WTC11 (cell line): ENCODE data around the gene RGL3.

Experiments used
- ATF1 ChIP-seq: sonication (generic); formaldehyde crosslinking; IDR thresholded peaks from 2 replicates; pipeline ENCODE4 v1.8.1; 2023; ENCODE audit warnings: mild to moderate bottlenecking, moderate library complexity, missing genetic modification reagents
- CBFB ChIP-seq: sonication (generic); formaldehyde crosslinking; IDR thresholded peaks from 2 replicates; pipeline ENCODE4 v1.8.1; 2022; ENCODE audit warnings: mild to moderate bottlenecking, low read depth, missing genetic modification reagents
- CTCF ChIP-seq: fragments of 200-600 bp; IDR thresholded peaks from 2 replicates; pipeline ENCODE4 v1.8.0; 2022; ENCODE audit warnings: antibody characterized with exemption
- FOXJ3 ChIP-seq: sonication (generic); formaldehyde crosslinking; IDR thresholded peaks from 2 replicates; pipeline ENCODE4 v1.9.0; 2021; ENCODE audit warnings: missing genetic modification reagents, mild to moderate bottlenecking, borderline replicate concordance
- TCF7 ChIP-seq: sonication (generic); formaldehyde crosslinking; IDR thresholded peaks from 2 replicates; pipeline ENCODE4 v1.8.0; 2022; ENCODE audit warnings: mild to moderate bottlenecking, low read depth, missing genetic modification reagents, moderate library complexity
- ZNF512 ChIP-seq: sonication (generic); formaldehyde crosslinking; IDR thresholded peaks from 2 replicates; pipeline ENCODE4 v1.8.1; 2022; ENCODE audit warnings: missing genetic modification reagents, borderline replicate concordance

- no peak for TF ChIP-seq FOXJ3 (CRISPR knock-in tag)
- TF ChIP-seq TCF7 (CRISPR knock-in tag) = no peak
- no peak for TF ChIP-seq CTCF
- TF ChIP-seq ATF1 = no peak
- TF ChIP-seq ZNF512 (CRISPR knock-in tag) = no peak
- TF ChIP-seq CBFB (CRISPR knock-in tag) = no peak
Observed at GRCh38 chr19:11361771-11362731, 57.1 kb downstream of the RGL3 start.
